Measurements from ENCODE around the gene CADPS2. TPM values are rescaled to one million over a fixed set of nuclear protein-coding genes. Genes with fewer than 3 reads are reported as not detected.

CADPS2 gene
- total and polyA plus RNA-seq, 2 donors (not counting 3 experiments of a cell fraction or from before 2014, with no cell fraction given): 9.5 to 22.6 TPM

GRCh38 chr7:122752583-122752982 lies 133.7 kb downstream of the CADPS2 start:
- no TSS peak for BruUV-seq (replicated peaks)
- DNase-seq (ENCODE audit: low read depth, low spot score): no peak
- Histone ChIP-seq H3K4me2 (ENCODE audit: insufficient read depth, low read length) (no peak overlapping the region), H3K9me3 (replicated peaks; ENCODE audit: control insufficient read depth, insufficient read depth, low read length) (no peaks in the 10 kb centered on the region), H4K20me1 (replicated peaks; ENCODE audit: control insufficient read depth, extremely low read depth, insufficient read depth, low read length) (no peaks in the 10 kb centered on the region), H3K36me3 (ENCODE audit: control insufficient read depth in 2 of 2, extremely low read depth in 1 of 2, insufficient read depth in 2 of 2, low read length in 2 of 2) (no peaks in the 10 kb centered on the region), H3K9me1 (replicated peaks; ENCODE audit: control insufficient read depth, extremely low read depth, insufficient read depth, low read length) (no peaks in the 10 kb centered on the region), H3K79me2 (ENCODE audit: control insufficient read depth, insufficient read depth, low read length) (no peaks in the 10 kb centered on the region), H2AFZ (ENCODE audit: low read depth, low read length) (no peak overlapping the region), H3K27me3 (ENCODE audit: control insufficient read depth in 2 of 2, insufficient read depth in 2 of 2, low read length in 2 of 2) (no peaks in the 10 kb centered on the region), H3K9ac (replicated peaks; ENCODE audit: extremely low read depth, insufficient read depth, low read length) (no peak overlapping the region), H3K4me3 (replicated peaks in 1 of 3; ENCODE audit: insufficient read depth in 1 of 3, low read depth in 1 of 3, low read length in 3 of 3) (no peak overlapping the region), H3K27ac (ENCODE audit: insufficient read depth, low read depth, low read length) (no peak overlapping the region), H3K4me1 (ENCODE audit: control insufficient read depth, extremely low read depth, insufficient read depth, low read length) (no peaks in the 10 kb centered on the region)
- dilution Hi-C loops (cut with MboI; ENCODE audit: extremely low pct_ligation_motif_present, low sequenced_read_pairs): no loop called here
- TF ChIP-seq MYC (IDR thresholded peaks at IDR 0.05; ENCODE audit: low read depth, low read length) (no peak), FOS (IDR thresholded peaks at IDR 0.05; ENCODE audit: borderline replicate concordance, insufficient read depth, low read length) (no peak), GATA2 (IDR thresholded peaks at IDR 0.05; ENCODE audit: insufficient read depth, insufficient read length, low read depth, low read length) (no peak), JUN (IDR thresholded peaks at IDR 0.05; ENCODE audit: borderline replicate concordance, insufficient read depth, insufficient read length, low read depth) (no peak), POLR2AphosphoS5 (IDR thresholded peaks at IDR 0.05; ENCODE audit: insufficient read depth, low read depth, low read length) (no peak), EZH2 (IDR thresholded peaks at IDR 0.05; ENCODE audit: borderline replicate concordance, low read depth, low read length, severe bottlenecking) (no peak), POLR2A (IDR thresholded peaks at IDR 0.05; ENCODE audit: low read depth, low read length) (no peak)
- TF ChIP-seq, protein P1, sequence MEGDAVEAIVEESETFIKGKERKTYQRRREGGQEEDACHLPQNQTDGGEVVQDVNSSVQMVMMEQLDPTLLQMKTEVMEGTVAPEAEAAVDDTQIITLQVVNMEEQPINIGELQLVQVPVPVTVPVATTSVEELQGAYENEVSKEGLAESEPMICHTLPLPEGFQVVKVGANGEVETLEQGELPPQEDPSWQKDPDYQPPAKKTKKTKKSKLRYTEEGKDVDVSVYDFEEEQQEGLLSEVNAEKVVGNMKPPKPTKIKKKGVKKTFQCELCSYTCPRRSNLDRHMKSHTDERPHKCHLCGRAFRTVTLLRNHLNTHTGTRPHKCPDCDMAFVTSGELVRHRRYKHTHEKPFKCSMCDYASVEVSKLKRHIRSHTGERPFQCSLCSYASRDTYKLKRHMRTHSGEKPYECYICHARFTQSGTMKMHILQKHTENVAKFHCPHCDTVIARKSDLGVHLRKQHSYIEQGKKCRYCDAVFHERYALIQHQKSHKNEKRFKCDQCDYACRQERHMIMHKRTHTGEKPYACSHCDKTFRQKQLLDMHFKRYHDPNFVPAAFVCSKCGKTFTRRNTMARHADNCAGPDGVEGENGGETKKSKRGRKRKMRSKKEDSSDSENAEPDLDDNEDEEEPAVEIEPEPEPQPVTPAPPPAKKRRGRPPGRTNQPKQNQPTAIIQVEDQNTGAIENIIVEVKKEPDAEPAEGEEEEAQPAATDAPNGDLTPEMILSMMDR (IDR thresholded peaks at IDR 0.05; ENCODE audit: extremely low read depth in 1 of 2, insufficient read depth in 1 of 2, low read depth in 1 of 2, low read length in 2 of 2): no peak
- TF ChIP-seq, protein P2, sequence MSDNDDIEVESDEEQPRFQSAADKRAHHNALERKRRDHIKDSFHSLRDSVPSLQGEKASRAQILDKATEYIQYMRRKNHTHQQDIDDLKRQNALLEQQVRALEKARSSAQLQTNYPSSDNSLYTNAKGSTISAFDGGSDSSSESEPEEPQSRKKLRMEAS (IDR thresholded peaks at IDR 0.05; ENCODE audit: insufficient read depth, insufficient read length): no peak
- POLR2A ChIA-PET: no interaction called here
- intact Hi-C loops (cut with micrococcal nuclease): no loop called here
- CTCF ChIA-PET: no interaction called here
- FAIRE-seq: no peak
